Neural progenitor cell (in vitro differentiated cells): ENCODE data around the gene ARL15.

Experiments
- EZH2 ChIP-seq: fragments of 200-600 bp; sonication (generic); IDR thresholded peaks from 2 replicates; pipeline ENCODE4 v1.6.1; 2017; ENCODE audit warnings: antibody characterized with exemption, mild to moderate bottlenecking, moderate library complexity
- EZH2phosphoT487 ChIP-seq: fragments of 200-600 bp; sonication (generic); IDR thresholded peaks from 2 replicates; pipeline ENCODE4 v1.6.1; 2017; ENCODE audit warnings: antibody characterized with exemption
- TF ChIP-seq, protein P1 (sequence below): fragments of 200-600 bp; sonication (generic); IDR thresholded peaks from 2 replicates; pipeline ENCODE4 v1.5.1; 2017; ENCODE audit warnings: antibody characterized with exemption, mild to moderate bottlenecking

DNA sequence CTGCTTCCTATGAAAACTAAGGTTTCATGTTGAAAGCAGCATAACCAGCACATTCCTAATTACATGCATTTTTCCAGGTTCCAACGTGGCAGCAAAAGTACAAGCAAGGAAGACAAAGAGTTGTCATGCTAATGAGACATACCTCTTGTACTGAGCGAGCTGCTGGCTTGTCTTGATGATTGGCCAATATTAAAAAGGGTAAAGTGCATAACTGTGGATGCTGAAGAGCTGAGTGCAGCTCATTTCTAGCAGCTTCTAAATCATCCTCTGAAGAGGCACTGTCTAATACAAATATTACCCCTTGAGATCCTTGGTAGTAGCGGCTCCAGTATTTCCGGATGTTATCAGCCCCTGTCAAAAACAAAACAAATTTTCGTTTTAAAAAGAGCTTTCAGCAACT lies 197.3 kb downstream of the ARL15 start:
- TF ChIP-seq, protein P1, sequence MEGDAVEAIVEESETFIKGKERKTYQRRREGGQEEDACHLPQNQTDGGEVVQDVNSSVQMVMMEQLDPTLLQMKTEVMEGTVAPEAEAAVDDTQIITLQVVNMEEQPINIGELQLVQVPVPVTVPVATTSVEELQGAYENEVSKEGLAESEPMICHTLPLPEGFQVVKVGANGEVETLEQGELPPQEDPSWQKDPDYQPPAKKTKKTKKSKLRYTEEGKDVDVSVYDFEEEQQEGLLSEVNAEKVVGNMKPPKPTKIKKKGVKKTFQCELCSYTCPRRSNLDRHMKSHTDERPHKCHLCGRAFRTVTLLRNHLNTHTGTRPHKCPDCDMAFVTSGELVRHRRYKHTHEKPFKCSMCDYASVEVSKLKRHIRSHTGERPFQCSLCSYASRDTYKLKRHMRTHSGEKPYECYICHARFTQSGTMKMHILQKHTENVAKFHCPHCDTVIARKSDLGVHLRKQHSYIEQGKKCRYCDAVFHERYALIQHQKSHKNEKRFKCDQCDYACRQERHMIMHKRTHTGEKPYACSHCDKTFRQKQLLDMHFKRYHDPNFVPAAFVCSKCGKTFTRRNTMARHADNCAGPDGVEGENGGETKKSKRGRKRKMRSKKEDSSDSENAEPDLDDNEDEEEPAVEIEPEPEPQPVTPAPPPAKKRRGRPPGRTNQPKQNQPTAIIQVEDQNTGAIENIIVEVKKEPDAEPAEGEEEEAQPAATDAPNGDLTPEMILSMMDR, result no peak
- TF ChIP-seq EZH2phosphoT487, result no peak
- TF ChIP-seq EZH2, result no peak
